Subcutaneous adipose tissue (tissue), 4 donors: ENCODE measurements around the gene DLST. TPM values are rescaled to one million over a fixed set of nuclear protein-coding genes. Genes with fewer than 3 reads are reported as not detected.

Experiments
- total RNA-seq, 4 donors: library from RNA; depleted of rRNA; stranded (reverse); fragments of >200 nt; gene quantifications; one replicate each; pipeline ENCODE4 v1.1.0, GENCODE V29; 2016
- TF ChIP-seq, protein P1 (sequence below): fragments of 450-650 bp; IDR thresholded peaks from one replicate; pipeline ENCODE4 v1.5.1; 2016; ENCODE audit warnings: low read depth, mild to moderate bottlenecking, control low read depth, antibody characterized with exemption, moderate library complexity

Gene DLST
- 100 to 1,000 TPM in 2 of 4 donors, 10 to 100 TPM in 2; 91.8 to 152 (median 109) TPM for total RNA-seq

- TF ChIP-seq, protein P1, sequence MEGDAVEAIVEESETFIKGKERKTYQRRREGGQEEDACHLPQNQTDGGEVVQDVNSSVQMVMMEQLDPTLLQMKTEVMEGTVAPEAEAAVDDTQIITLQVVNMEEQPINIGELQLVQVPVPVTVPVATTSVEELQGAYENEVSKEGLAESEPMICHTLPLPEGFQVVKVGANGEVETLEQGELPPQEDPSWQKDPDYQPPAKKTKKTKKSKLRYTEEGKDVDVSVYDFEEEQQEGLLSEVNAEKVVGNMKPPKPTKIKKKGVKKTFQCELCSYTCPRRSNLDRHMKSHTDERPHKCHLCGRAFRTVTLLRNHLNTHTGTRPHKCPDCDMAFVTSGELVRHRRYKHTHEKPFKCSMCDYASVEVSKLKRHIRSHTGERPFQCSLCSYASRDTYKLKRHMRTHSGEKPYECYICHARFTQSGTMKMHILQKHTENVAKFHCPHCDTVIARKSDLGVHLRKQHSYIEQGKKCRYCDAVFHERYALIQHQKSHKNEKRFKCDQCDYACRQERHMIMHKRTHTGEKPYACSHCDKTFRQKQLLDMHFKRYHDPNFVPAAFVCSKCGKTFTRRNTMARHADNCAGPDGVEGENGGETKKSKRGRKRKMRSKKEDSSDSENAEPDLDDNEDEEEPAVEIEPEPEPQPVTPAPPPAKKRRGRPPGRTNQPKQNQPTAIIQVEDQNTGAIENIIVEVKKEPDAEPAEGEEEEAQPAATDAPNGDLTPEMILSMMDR = no peak
Observed at GRCh38 chr14:74881431-74882102, at the start of gene DLST. Gene DLST (plus strand): TSS chr14:74881916. CDS start chr14:74881954, 38 bp downstream.

DNA sequence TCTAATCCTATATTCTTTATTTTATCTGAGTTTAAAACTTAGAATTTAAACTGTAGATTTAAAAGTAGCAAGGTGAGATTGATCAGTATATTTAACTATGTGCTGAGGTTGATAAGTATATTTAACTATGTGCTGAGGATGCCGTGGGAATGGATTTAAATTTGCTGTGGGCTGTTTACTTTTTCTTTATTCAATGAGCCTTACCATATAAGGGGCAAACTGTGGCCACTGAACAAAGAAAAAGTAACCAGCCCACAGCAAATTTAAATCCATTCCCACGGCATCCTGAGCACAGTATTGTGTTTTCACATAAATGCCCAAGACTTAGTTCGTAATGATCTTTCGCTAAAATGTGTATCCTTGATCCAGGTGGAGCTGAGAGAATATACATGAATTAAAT is 48.9 kb upstream of the DLST start:
- TF ChIP-seq, protein P1 = no peak

DNA sequence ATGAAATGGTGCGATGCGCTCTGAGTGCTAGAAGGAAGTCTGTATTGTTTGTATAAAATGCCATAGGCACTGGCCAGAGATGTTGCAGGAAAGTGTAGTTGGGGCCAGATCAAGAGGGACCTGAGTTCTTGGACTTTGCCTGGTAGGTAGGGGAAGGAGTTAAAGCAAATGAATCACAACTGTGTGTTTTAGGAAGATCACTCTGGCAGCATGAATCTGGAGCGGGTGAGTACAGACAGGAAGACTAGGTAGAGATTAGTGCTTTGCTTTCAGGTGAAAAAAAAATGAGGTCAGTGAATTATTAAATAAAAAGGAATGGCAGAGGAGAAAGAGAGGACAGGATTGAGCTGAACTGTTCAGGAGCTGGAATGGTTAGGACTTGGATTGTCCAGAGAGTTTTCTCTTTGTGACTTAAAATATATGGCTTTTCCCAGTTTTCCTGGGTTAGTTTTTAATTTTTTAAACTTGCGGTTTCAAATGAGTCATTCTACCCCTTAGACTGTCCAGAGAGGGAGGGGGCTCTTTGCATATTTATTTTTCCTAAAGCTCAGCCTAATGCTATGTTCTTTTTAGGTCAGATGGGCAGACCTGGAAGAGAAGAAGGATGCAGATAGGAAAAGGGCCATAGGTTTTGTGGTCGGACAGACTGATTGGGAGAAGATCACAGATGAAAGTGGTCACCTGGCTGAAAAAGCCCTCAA is 46.9 kb upstream of the DLST start:
- TF ChIP-seq, protein P1 = no peak

DNA sequence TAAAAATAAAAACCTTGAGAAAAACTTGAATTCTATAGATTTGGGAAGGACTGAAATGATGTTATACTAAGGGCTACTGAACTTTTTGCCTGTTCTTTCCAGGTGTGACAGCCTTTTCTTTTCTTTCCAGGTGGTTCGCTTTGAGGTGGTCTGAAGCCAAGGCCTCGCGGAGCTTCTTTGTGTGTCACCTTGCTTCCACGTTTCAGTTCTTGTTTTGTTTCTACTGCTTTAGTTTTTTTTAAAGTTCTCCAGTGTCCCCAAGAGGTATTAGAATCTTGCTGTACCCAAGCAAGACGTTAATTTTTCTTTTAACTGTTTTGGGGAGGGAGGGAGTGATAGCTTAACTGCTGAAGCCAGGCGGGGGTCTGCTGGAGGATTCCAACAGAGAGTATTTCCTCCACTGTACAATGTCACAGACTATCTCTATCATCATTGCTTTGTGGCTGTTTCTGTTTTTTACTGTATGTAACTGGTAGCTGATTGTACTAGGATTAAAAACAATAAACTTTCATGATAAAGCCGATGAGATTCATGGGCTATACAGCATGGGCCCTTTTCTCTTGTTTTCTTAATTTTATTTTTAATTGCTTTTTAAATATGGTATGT is 46.0 kb upstream of the DLST start:
- TF ChIP-seq, protein P1 = no peak

GRCh38 chr14:74836251-74836960 is 45.3 kb upstream of the DLST start:
- TF ChIP-seq, protein P1 = no peak

DNA sequence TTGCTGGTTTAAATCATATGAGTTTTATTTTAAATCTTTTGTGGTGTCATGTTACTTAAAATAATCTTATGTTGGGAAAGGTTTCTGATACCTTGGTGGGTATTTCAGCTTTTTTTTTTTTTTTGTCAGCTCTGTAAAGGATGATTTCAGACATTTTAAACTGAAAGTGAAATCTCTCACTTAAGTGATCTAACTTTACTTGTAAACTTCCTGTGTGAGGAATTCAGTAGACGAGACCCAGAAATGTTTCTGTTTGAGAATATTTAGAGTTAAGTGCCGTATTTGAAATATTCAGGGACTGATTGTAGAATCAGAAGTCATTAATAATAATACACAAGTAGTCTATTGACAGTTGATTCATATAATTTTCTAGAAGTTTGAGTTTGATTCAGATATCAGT is 43.5 kb upstream of the DLST start:
- TF ChIP-seq, protein P1 = no peak
